GM23338 (cell line): ENCODE data around the gene USP2. TPM values are rescaled to one million over a fixed set of nuclear protein-coding genes. Genes with fewer than 3 reads are reported as not detected.

Experiments
- ATAC-seq: fragments of 200-7000 bp; cut with Tn5 transposase; 3 replicates; pipeline ENCODE4 v1.9.1; 2020
- DNase-seq: peaks from one replicate; pipeline ENCODE4 v3.0.0-alpha.2; 2015; ENCODE audit warnings: low spot score
- H2AFZ ChIP-seq: fragments of 200-600 bp; sonication (generic); 2 replicates; pipeline ENCODE4 v1.8.0; 2016; ENCODE audit warnings: antibody characterized with exemption, mild to moderate bottlenecking, moderate library complexity
- H3F3A ChIP-seq: fragments of 200-600 bp; sonication (generic); replicated peaks from 2 replicates; pipeline ENCODE4 v1.8.0; 2017; ENCODE audit warnings: antibody characterized with exemption, mixed run types, low read depth
- H3K27ac ChIP-seq: fragments of 200-600 bp; sonication (generic); 2 replicates; pipeline ENCODE4 v1.6.1; 2016; ENCODE audit warnings: low read depth
- H3K27me3 ChIP-seq: fragments of 200-600 bp; sonication (generic); 2 replicates; pipeline ENCODE4 v1.8.0; 2016; ENCODE audit warnings: mild to moderate bottlenecking, mixed run types, moderate library complexity; ENCODE audit not compliant: insufficient read depth
- H3K36me3 ChIP-seq: fragments of 200-600 bp; sonication (generic); 2 replicates; pipeline ENCODE4 v1.8.0; 2016; ENCODE audit warnings: mild to moderate bottlenecking; ENCODE audit not compliant: insufficient read depth
- H3K4me1 ChIP-seq: fragments of 200-600 bp; sonication (generic); 2 replicates; pipeline ENCODE4 v1.8.0; 2016; ENCODE audit warnings: mild to moderate bottlenecking, moderate library complexity; ENCODE audit not compliant: insufficient read depth
- H3K4me2 ChIP-seq: fragments of 200-600 bp; sonication (generic); 2 replicates; pipeline ENCODE4 v1.7.1; 2017; ENCODE audit warnings: mixed run types
- H3K4me3 ChIP-seq: fragments of 200-600 bp; sonication (generic); 2 replicates; pipeline ENCODE4 v1.6.1; 2016; ENCODE audit warnings: mixed run types
- H3K79me2 ChIP-seq: fragments of 200-600 bp; sonication (generic); replicated peaks from 2 replicates; pipeline ENCODE4 v1.8.0; 2017; ENCODE audit warnings: mild to moderate bottlenecking; ENCODE audit not compliant: insufficient read depth
- H3K9me2 ChIP-seq: fragments of 200-600 bp; sonication (generic); 2 replicates; pipeline ENCODE4 v1.8.0; 2017; ENCODE audit not compliant: insufficient read depth
- H4K20me1 ChIP-seq: fragments of 200-600 bp; sonication (generic); replicated peaks from 2 replicates; pipeline ENCODE4 v1.8.0; 2017; ENCODE audit warnings: mild to moderate bottlenecking; ENCODE audit not compliant: insufficient read depth
- H3K27ac Mint-ChIP-seq: 2 replicates; pipeline ENCODE4 v1.8.0; 2020; ENCODE audit warnings: inconsistent platforms, mild to moderate bottlenecking, moderate library complexity, mixed read lengths
- H3K27me3 Mint-ChIP-seq: 3 replicates; pipeline ENCODE4 v1.8.0; 2022; ENCODE audit warnings: low read depth, mild to moderate bottlenecking, moderate library complexity, mixed read lengths, inconsistent platforms; ENCODE audit not compliant: insufficient read depth, poor library complexity
- H3K36me3 Mint-ChIP-seq: 3 replicates; pipeline ENCODE4 v1.8.0; 2021; ENCODE audit warnings: low read depth, mild to moderate bottlenecking, inconsistent platforms, moderate library complexity, mixed read lengths
- H3K4me1 Mint-ChIP-seq: 3 replicates; pipeline ENCODE4 v1.8.0; 2020; ENCODE audit warnings: mild to moderate bottlenecking, inconsistent platforms, mixed read lengths
- H3K4me3 Mint-ChIP-seq: 3 replicates; pipeline ENCODE4 v1.8.0; 2021; ENCODE audit warnings: moderate library complexity, mild to moderate bottlenecking, inconsistent platforms, mixed read lengths
- H3K9me3 Mint-ChIP-seq: 3 replicates; pipeline ENCODE4 v1.8.0; 2020; ENCODE audit warnings: moderate library complexity, mild to moderate bottlenecking, inconsistent platforms, mixed read lengths
- ETS1 ChIP-seq: IDR thresholded peaks from 2 replicates; pipeline ENCODE4 v1.6.1; 2016; ENCODE audit warnings: antibody characterized with exemption
- JUNB ChIP-seq: IDR thresholded peaks from one replicate; pipeline ENCODE4 v1.6.1; 2016; ENCODE audit warnings: antibody characterized with exemption; ENCODE audit not compliant: unreplicated experiment
- ZNF462 ChIP-seq: fragments of 250-450 bp; sonication (Bioruptor Pico); IDR thresholded peaks from 2 replicates; pipeline ENCODE4 v1.5.0; 2020; ENCODE audit warnings: mild to moderate bottlenecking, moderate library complexity
- polyA plus RNA-seq: library from polyadenylated mRNA; unstranded; fragments of >200 nt; fragmentation: Nextera tagmentation; extraction: Ambion mirVana; gene quantifications from 2 replicates; pipeline ENCODE4 v1.2.1, GENCODE V29; 2016
- total RNA-seq: library from RNA; depleted of rRNA; stranded (reverse); fragments of >200 nt; shearing (Covaris generic); gene quantifications from 2 replicates; pipeline ENCODE4 v1.2.3, GENCODE V29; 2014

Gene USP2
- total and polyA plus RNA-seq, 2 experiments from 2014 or later = 4.9 to 5.0 TPM

DNA sequence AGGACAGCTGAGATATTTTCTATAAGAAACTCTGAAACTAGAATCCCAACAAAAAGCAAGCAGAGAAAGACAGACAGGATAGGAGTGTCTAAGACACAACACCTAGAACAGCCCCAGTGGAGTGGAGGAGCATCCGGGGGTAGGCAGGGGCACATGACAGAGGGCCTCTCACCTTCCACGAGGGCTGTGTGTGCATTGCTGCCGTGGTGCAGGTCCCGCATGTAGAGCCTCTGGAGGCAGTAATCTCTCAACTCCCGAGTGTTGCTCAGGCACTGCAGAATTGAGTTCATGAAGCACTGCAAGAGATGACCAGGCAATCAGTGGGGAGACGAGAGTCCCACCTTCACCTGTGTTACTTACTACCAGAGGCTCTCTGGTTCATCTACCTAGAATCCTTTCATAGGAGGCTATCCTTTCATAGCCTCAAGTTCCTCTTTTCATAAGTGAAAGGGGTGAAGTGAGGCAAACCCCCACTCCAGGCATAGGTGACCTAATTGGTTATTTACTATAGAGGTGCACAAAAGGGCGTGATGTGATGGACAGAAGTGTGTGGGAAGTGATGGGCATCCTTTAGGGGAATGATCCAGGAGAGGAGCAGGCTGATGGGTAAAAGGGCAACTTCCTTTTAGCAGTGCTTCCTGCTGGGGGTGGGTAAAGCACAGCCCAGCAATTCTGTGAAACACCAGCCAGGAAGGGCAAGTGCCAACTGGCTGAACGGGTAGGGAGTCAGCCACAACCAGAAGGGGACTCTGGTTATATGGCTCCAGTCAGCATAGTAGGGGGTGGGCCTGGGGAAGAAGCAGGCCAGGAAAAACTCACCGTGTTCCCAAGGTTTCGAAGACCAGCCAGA, 21.9 kb downstream of the USP2 start:
- H3K4me3 Mint-ChIP-seq = no peak overlapping the region; the same call in 2 of the 3 replicates
- no peak for ATAC-seq
- peaks cover 4% of the 10 kb centered on the region; the same call in 1 of the 2 replicates for H4K20me1 ChIP-seq
- H3K27me3 Mint-ChIP-seq = peaks cover 26% of the 10 kb centered on the region
- peaks cover 3% of the 10 kb centered on the region; the same call in 1 of the 2 replicates for H3F3A ChIP-seq
- H3K27ac Mint-ChIP-seq = no peak overlapping the region
- H2AFZ ChIP-seq = no peak overlapping the region
- H3K27me3 ChIP-seq = peaks cover 49% of the 10 kb centered on the region
- H3K4me1 ChIP-seq = peaks cover 42% of the 10 kb centered on the region
- H3K79me2 ChIP-seq = no peaks in the 10 kb centered on the region
- H3K27ac ChIP-seq = no peak overlapping the region
- TF ChIP-seq ETS1 = no peak
- no peak for TF ChIP-seq JUNB
- TF ChIP-seq ZNF462 (CRISPR knock-in tag) = no peak
- no peak overlapping the region for H3K4me3 ChIP-seq
- H3K4me1 Mint-ChIP-seq = peaks cover 43% of the 10 kb centered on the region
- no peaks in the 10 kb centered on the region for H3K9me2 ChIP-seq
- H3K4me2 ChIP-seq = no peak overlapping the region
- H3K9me3 Mint-ChIP-seq = no peaks in the 10 kb centered on the region; the same call in 2 of the 3 replicates
- H3K36me3 ChIP-seq = no peaks in the 10 kb centered on the region
- DNase-seq = no peak
- H3K36me3 Mint-ChIP-seq = peaks cover 19% of the 10 kb centered on the region
